ENCODE measurements around the gene PCBP3.

The PCBP3 gene

GRCh38 chr21:45797338-45797737 is 153.8 kb downstream of the PCBP3 start:
- no peaks in the 10 kb centered on the region for H3K36me3 ChIP-seq
- H3K27ac ChIP-seq: no peak overlapping the region
- no peaks in the 10 kb centered on the region for H3K4me1 ChIP-seq (ENCODE audit: control insufficient read depth in 1 of 2, insufficient read depth in 1 of 2, low read depth in 1 of 2, low read length in 1 of 2)
- no peak for TF ChIP-seq CTCF (IDR thresholded peaks at IDR 0.05)
- H3K4me3 ChIP-seq (ENCODE audit: low read depth in 1 of 2, low read length in 1 of 2): no peak overlapping the region
- no peaks in the 10 kb centered on the region for H3K27me3 ChIP-seq
- no peaks in the 10 kb centered on the region for H3K9me3 ChIP-seq

- H3K4me1 ChIP-seq (ENCODE audit: control insufficient read depth in 1 of 2, insufficient read depth in 1 of 2, low read depth in 1 of 2, low read length in 1 of 2): no peaks in the 10 kb centered on the region
- H3K27ac ChIP-seq: no peak overlapping the region
- no peaks in the 10 kb centered on the region for H3K36me3 ChIP-seq
- H3K4me3 ChIP-seq (ENCODE audit: low read depth in 1 of 2, low read length in 1 of 2): no peak overlapping the region
- no peaks in the 10 kb centered on the region for H3K9me3 ChIP-seq
- TF ChIP-seq CTCF (IDR thresholded peaks at IDR 0.05): no peak
- H3K27me3 ChIP-seq: no peaks in the 10 kb centered on the region
Measured at GRCh38 chr21:45799765-45800338, 156.3 kb downstream of the PCBP3 start.

GRCh38 chr21:45800339-45801080 is 157.0 kb downstream of the PCBP3 start:
- H3K27me3 ChIP-seq: no peaks in the 10 kb centered on the region
- H3K4me3 ChIP-seq (ENCODE audit: low read depth in 1 of 2, low read length in 1 of 2): no peak overlapping the region
- H3K36me3 ChIP-seq: no peaks in the 10 kb centered on the region
- H3K9me3 ChIP-seq: no peaks in the 10 kb centered on the region
- no peak for TF ChIP-seq CTCF (IDR thresholded peaks at IDR 0.05)
- H3K4me1 ChIP-seq (ENCODE audit: control insufficient read depth in 1 of 2, insufficient read depth in 1 of 2, low read depth in 1 of 2, low read length in 1 of 2): no peaks in the 10 kb centered on the region
- H3K27ac ChIP-seq: no peak overlapping the region

- Histone ChIP-seq H3K27me3 (no peaks in the 10 kb centered on the region), H3K4me3 (ENCODE audit: low read depth in 1 of 2, low read length in 1 of 2) (no peak overlapping the region), H3K9me3 (no peaks in the 10 kb centered on the region), H3K27ac (no peak overlapping the region), H3K36me3 (no peaks in the 10 kb centered on the region), H3K4me1 (ENCODE audit: control insufficient read depth in 1 of 2, insufficient read depth in 1 of 2, low read depth in 1 of 2, low read length in 1 of 2) (no peaks in the 10 kb centered on the region)
- no peak for TF ChIP-seq CTCF (IDR thresholded peaks at IDR 0.05)
Measured at GRCh38 chr21:45801129-45801964, 157.8 kb downstream of the PCBP3 start.

GRCh38 chr21:45801989-45802388 is 158.5 kb downstream of the PCBP3 start:
- no peaks in the 10 kb centered on the region for H3K9me3 ChIP-seq
- TF ChIP-seq CTCF (IDR thresholded peaks at IDR 0.05): no peak
- H3K27me3 ChIP-seq: no peaks in the 10 kb centered on the region

More at GRCh38 chr21:45801989-45802388, 158.5 kb downstream of the PCBP3 start:
- H3K36me3 ChIP-seq: no peaks in the 10 kb centered on the region
- H3K4me1 ChIP-seq (ENCODE audit: control insufficient read depth in 1 of 2, insufficient read depth in 1 of 2, low read depth in 1 of 2, low read length in 1 of 2): no peaks in the 10 kb centered on the region
- no peak overlapping the region for H3K4me3 ChIP-seq (ENCODE audit: low read depth in 1 of 2, low read length in 1 of 2)
- no peak overlapping the region for H3K27ac ChIP-seq
